Left ventricle myocardium inferior (tissue), 1 donor: ENCODE data around the gene PMEPA1. TPM values are rescaled to one million over a fixed set of nuclear protein-coding genes. Genes with fewer than 3 reads are reported as not detected.

Source experiments
- DNase-seq: peaks from one replicate; pipeline ENCODE4 v3.0.0-alpha.2; 2020
- H3K27ac ChIP-seq: fragments of 200-600 bp; replicated peaks from 2 replicates; pipeline ENCODE4 v1.8.0; 2021
- H3K27me3 ChIP-seq: fragments of 200-600 bp; 2 replicates; pipeline ENCODE4 v1.8.0; 2021; ENCODE audit warnings: low read depth
- H3K36me3 ChIP-seq: fragments of 200-600 bp; 2 replicates; pipeline ENCODE4 v1.8.0; 2021
- H3K4me1 ChIP-seq: fragments of 200-600 bp; 2 replicates; pipeline ENCODE4 v1.8.0; 2021
- H3K4me3 ChIP-seq: fragments of 200-600 bp; 2 replicates; pipeline ENCODE4 v1.8.0; 2021; ENCODE audit warnings: mild to moderate bottlenecking, moderate library complexity
- H3K9me3 ChIP-seq: fragments of 200-600 bp; replicated peaks from 2 replicates; pipeline ENCODE4 v1.8.0; 2021
- CTCF ChIP-seq: fragments of 200-600 bp; IDR thresholded peaks from 2 replicates; pipeline ENCODE4 v1.8.0; 2021; ENCODE audit warnings: antibody characterized with exemption, mild to moderate bottlenecking, borderline replicate concordance
- intact Hi-C: fragments of 100-400 bp; cut with micrococcal nuclease; formaldehyde crosslinking; loops from one replicate; pipeline ENCODE4 v1.11.0; 2022
- total RNA-seq: library from RNA; stranded (reverse); fragmentation: NEBNext Ultra II Directional; extraction: Animal tissue kit (Norgen Biotek cat#: 25700); gene quantifications from one replicate; pipeline ENCODE4 v1.2.1, GENCODE V29; 2021
- donor health status: DM: no; HTN: yes; CAD: no; lungs with severe emphysema.

The PMEPA1 gene
- total RNA-seq, 1 donor from 2014 or later, result 36.4 TPM

GRCh38 chr20:57743450-57744095 lies 33.8 kb upstream of the PMEPA1 start:
- intact Hi-C loops, result no loop called here
- Histone ChIP-seq H3K4me3 (no peak overlapping the region), H3K9me3 (no peaks in the 10 kb centered on the region), H3K27ac (no peak overlapping the region), H3K27me3 (no peaks in the 10 kb centered on the region), H3K4me1 (peaks cover 17% of the 10 kb centered on the region), H3K36me3 (no peaks in the 10 kb centered on the region)
- no peak for TF ChIP-seq CTCF
- no peak for DNase-seq

GRCh38 chr20:57742507-57743181 lies 32.8 kb upstream of the PMEPA1 start:
- intact Hi-C loops, result no loop called here
- DNase-seq, result no peak
- H3K9me3 ChIP-seq, result no peaks in the 10 kb centered on the region
- H3K36me3 ChIP-seq, result no peaks in the 10 kb centered on the region
- H3K4me1 ChIP-seq, result peaks cover 8% of the 10 kb centered on the region
- H3K27ac ChIP-seq, result no peak overlapping the region
- H3K27me3 ChIP-seq, result no peaks in the 10 kb centered on the region
- no peak for TF ChIP-seq CTCF
- H3K4me3 ChIP-seq, result no peak overlapping the region

- intact Hi-C loops, result no loop called here
- no peaks in the 10 kb centered on the region for H3K4me1 ChIP-seq
- no peak overlapping the region for H3K27ac ChIP-seq
- H3K4me3 ChIP-seq, result no peak overlapping the region
- no peaks in the 10 kb centered on the region for H3K36me3 ChIP-seq
- no peaks in the 10 kb centered on the region for H3K27me3 ChIP-seq
- no peaks in the 10 kb centered on the region for H3K9me3 ChIP-seq
- DNase-seq, result no peak
- TF ChIP-seq CTCF, result no peak
Measured at GRCh38 chr20:57738484-57738883, 28.7 kb upstream of the PMEPA1 start.

GRCh38 chr20:57738053-57738452 lies 28.2 kb upstream of the PMEPA1 start:
- Histone ChIP-seq H3K9me3 (no peaks in the 10 kb centered on the region), H3K4me1 (no peaks in the 10 kb centered on the region), H3K27me3 (no peaks in the 10 kb centered on the region), H3K27ac (no peak overlapping the region), H3K36me3 (no peaks in the 10 kb centered on the region), H3K4me3 (no peak overlapping the region)
- intact Hi-C loops, result no loop called here
- TF ChIP-seq CTCF, result no peak
- DNase-seq, result no peak

- Histone ChIP-seq H3K27me3 (no peaks in the 10 kb centered on the region), H3K27ac (no peak overlapping the region), H3K36me3 (no peaks in the 10 kb centered on the region), H3K4me3 (no peak overlapping the region), H3K4me1 (no peaks in the 10 kb centered on the region), H3K9me3 (no peaks in the 10 kb centered on the region)
- TF ChIP-seq CTCF, result no peak
- no peak for DNase-seq
- intact Hi-C loops, result no loop called here
Measured at GRCh38 chr20:57737349-57737748, 27.5 kb upstream of the PMEPA1 start.
